Nucleus accumbens (tissue), 56 donors: ENCODE results near the gene CRYBA1.

Experiments
- DNase-seq, 56 donors: peaks; one replicate each; lab custom pipeline; 2025; lab: John Stamatoyannopoulos, UW

The CRYBA1 gene

DNA sequence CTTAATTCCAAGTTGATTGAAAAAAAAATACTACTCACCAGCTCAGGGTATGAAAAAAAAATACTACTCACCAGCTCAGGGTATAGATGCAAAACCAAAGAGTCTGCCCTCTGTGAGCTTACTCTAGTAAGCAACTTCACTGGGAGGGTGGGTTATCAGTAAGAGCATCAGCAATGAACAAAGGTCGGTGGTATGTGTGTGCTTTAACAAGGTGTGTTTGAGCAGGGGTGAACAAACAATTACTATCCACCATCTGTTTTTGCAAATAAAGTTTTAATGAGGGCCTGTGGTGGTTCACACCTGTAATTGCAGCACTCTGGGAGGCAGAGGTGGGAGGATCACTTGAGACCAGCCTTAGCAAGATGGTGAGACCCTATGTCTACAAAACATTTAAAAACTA, 27.3 kb downstream of the CRYBA1 start:
- no peak for DNase-seq

GRCh38 chr17:29278692-29279091, 32.0 kb downstream of the CRYBA1 start:
- DNase-seq = no peak

DNA sequence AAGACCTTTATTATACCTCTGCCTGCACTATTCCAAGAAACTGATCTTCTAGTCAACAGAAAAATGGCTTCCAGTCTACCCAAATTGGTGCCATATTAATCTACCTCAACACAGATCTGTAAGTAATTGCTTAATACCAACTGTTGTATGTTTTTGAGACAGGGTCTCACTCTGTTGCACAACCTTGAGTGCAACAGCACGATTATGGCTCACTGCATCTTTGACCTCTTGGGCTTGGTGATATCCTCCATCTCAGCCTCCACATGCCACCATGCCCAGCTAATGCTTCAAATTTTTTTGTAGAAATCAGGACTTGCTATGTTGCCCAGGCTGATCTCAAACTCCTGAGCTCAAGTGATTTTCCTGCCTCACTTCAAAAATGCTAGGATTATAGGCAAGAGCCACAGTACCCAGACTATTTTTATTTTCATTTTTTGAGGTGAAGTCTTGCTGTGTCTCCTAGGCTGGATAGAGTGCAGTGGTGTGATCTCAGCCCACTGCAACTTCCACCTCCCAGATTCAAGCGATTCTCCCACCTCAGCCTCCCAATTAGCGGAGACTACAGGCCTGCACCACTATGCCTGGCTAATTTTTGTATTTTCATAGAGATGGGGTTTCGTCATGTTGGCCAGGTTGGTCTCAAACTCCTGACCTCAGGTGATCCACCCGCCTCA, 32.9 kb downstream of the CRYBA1 start:
- no peak for DNase-seq

- DNase-seq = no peak
These were observed 36.8 kb downstream of the CRYBA1 start for GRCh38 chr17:29283496-29283895.

DNA sequence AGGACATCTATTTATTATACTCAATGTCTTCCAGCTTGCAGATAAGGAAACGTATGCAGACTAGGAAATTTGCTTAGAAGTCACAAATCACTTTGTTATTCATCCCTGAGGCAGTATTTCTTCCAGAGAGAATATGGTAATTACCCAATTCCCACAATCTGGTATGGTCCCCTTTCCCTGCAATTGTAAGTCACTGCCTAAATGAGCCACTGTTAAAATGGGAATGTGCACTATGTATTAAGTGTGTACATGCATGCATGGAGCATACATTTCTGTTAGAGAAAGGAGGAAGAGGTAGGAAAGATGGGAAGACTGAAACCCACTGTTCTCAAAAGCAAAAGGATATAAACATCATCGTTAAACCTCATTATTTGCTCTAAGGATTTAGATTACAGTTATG, 37.3 kb downstream of the CRYBA1 start:
- DNase-seq = no peak

- DNase-seq = no peak
These were observed 43.2 kb downstream of the CRYBA1 start for GRCh38 chr17:29289852-29290251.

- peak in 4 of 56 donors; percentile 4 to 36 (median 6) for DNase-seq
These were observed 44.6 kb downstream of the CRYBA1 start for GRCh38 chr17:29291163-29291752.

GRCh38 chr17:29292071-29292991, 45.7 kb downstream of the CRYBA1 start:
- DNase-seq = peak in 49 of 56 donors; percentile 20 to 83 (median 55)

- DNase-seq = peak in 45 of 56 donors; percentile 11 to 83 (median 55)
These were observed 46.6 kb downstream of the CRYBA1 start for GRCh38 chr17:29292992-29293889.

DNA sequence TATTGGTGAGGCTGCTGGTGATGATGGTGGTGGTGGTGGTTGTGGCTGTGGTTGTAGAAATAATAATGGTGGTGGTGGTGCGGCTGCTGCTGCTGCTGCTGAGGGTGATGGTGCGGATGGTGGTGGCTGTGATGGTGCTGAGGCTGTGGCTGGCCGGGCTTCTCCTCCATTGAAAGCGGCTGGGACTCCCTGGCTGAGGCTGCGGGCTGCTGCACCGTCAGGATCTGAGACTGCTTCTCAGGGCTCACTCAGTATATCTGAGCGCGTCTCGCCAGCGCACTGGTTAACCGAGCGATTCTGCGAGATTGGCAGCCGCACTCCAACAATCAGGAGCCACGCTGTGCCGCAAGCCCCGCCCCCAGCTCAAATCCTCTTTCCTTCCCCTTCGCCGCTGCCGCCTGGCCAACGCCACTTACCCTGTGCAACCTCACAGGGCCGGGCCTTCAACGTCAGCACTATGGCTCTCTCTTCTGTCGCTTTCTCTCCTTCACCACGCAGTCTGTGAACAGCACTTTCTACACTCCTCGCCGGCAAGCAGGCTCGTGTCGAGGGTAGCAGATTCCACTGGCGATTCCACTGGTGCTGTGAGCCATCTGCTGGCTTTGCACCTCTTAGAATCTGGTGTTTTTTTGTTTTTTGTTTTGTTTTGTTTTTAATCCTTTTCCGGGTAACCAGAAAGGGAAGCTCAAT, 47.4 kb downstream of the CRYBA1 start, which contains the start of gene NUFIP2:
NUFIP2 (minus strand) TSS at position 259 of the 690 bp plus-strand sequence; CDS start at position 170, 89 bp downstream.
- DNase-seq = peak; percentile 71 to 100 (median 99)

GRCh38 chr17:29294580-29294900, 47.9 kb downstream of the CRYBA1 start:
- DNase-seq = no peak

- no peak for DNase-seq
These were observed 48.8 kb downstream of the CRYBA1 start for GRCh38 chr17:29295420-29295819.

DNA sequence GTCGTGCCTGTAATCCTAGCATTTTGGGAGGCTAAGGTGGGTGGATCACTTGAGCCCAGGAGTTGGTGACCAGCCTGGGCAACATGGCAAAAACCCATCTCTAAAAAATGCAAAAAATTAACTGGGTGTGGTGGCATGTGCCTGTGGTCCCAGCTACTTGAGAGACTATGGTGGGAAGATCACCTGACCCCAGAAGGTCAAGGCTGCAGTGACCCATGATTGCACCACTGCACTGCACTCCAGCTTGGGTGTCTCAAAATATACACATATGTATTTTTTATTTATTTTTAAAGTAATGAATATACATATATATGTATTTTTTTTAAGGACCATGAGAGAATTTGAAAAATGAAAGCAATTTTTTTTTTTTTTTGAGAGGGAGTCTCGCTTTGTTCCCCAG, 52.4 kb downstream of the CRYBA1 start:
- no peak for DNase-seq

GRCh38 chr17:29303386-29303785, 56.7 kb downstream of the CRYBA1 start:
- no peak for DNase-seq
